Measurements from ENCODE around the gene DNAH6. TPM values are rescaled to one million over a fixed set of nuclear protein-coding genes. Genes with fewer than 3 reads are reported as not detected.

DNAH6 gene
- total RNA-seq, 1 experiment from 2014 or later = 0.39 TPM

DNA sequence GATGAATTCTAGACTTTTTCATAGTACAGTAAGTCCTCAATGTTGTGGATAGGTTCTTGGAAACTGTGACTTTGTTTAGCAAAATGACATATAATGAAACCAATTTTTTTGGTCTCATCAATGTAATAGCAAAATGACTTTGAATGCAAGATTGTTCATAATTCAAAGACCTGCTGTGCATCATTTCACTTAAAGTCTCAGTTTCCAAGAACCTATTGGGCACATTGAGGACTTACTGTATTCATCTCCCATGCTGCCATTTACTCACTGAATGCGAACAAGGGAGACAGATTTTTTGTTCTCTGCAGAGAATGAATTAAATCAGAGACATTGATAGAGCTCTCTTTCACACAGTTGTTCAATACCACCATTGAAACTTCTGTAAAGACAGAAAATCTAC lies 211.0 kb downstream of the DNAH6 start (continued):
- TF ChIP-seq ZNF416 (CRISPR knock-in tag; IDR thresholded peaks at IDR 0.05) (no peak), CREB1 (CRISPR knock-in tag; IDR thresholded peaks at IDR 0.05) (no peak), ZNF317 (CRISPR knock-in tag; IDR thresholded peaks at IDR 0.05; ENCODE audit: borderline replicate concordance, low read depth) (no peak)
- TF ChIP-seq, protein P1, sequence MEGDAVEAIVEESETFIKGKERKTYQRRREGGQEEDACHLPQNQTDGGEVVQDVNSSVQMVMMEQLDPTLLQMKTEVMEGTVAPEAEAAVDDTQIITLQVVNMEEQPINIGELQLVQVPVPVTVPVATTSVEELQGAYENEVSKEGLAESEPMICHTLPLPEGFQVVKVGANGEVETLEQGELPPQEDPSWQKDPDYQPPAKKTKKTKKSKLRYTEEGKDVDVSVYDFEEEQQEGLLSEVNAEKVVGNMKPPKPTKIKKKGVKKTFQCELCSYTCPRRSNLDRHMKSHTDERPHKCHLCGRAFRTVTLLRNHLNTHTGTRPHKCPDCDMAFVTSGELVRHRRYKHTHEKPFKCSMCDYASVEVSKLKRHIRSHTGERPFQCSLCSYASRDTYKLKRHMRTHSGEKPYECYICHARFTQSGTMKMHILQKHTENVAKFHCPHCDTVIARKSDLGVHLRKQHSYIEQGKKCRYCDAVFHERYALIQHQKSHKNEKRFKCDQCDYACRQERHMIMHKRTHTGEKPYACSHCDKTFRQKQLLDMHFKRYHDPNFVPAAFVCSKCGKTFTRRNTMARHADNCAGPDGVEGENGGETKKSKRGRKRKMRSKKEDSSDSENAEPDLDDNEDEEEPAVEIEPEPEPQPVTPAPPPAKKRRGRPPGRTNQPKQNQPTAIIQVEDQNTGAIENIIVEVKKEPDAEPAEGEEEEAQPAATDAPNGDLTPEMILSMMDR (IDR thresholded peaks at IDR 0.05) = no peak

DNA sequence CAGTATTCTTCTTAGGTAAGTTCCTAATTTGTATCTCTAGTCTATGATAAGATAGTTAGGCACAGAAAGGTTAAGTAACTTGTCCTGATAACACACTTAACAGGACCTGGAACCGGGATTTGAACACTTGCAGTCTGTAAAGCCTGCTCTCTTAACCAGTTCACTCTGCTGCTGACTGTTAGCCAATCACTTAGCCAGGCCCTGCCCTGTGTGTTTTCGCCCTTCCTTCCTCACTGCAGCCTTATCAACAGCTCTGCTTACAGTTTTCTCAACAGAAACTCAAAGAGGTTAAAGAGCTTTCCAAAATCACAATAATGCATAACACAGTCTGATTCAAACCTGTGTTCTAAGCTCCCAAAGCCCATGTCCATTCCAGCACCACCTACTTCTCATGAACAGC lies 212.9 kb downstream of the DNAH6 start:
- Mint-ChIP-seq H3K4me3 (no peak overlapping the region), H3K36me3 (no peaks in the 10 kb centered on the region), H3K27ac (no peak overlapping the region), H3K27me3 (ENCODE audit: low read depth) (no peaks in the 10 kb centered on the region; the same call in 1 of the 2 replicates), H3K4me1 (no peaks in the 10 kb centered on the region), H3K9me3 (no peaks in the 10 kb centered on the region)
- no peak for DNase-seq (ENCODE audit: low spot score)
- CTCF ChIA-PET = no interaction called here
- no peak for TF ChIP-seq ZNF396 (CRISPR knock-in tag; IDR thresholded peaks at IDR 0.05; ENCODE audit: borderline replicate concordance)
- TF ChIP-seq, protein P2, sequence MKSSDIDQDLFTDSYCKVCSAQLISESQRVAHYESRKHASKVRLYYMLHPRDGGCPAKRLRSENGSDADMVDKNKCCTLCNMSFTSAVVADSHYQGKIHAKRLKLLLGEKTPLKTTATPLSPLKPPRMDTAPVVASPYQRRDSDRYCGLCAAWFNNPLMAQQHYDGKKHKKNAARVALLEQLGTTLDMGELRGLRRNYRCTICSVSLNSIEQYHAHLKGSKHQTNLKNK (CRISPR knock-in tag; IDR thresholded peaks at IDR 0.05) = no peak
- TF ChIP-seq, protein P3, sequence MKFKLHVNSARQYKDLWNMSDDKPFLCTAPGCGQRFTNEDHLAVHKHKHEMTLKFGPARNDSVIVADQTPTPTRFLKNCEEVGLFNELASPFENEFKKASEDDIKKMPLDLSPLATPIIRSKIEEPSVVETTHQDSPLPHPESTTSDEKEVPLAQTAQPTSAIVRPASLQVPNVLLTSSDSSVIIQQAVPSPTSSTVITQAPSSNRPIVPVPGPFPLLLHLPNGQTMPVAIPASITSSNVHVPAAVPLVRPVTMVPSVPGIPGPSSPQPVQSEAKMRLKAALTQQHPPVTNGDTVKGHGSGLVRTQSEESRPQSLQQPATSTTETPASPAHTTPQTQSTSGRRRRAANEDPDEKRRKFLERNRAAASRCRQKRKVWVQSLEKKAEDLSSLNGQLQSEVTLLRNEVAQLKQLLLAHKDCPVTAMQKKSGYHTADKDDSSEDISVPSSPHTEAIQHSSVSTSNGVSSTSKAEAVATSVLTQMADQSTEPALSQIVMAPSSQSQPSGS (CRISPR knock-in tag; IDR thresholded peaks at IDR 0.05; ENCODE audit: borderline replicate concordance, low read depth) = no peak
- POLR2A ChIA-PET = interaction anchor here (0.5 kb wide), 1 partner anchor 70 kb away, joined by 3 read pairs; no protein-coding TSS in a partner anchor
- ATAC-seq = no peak

DNA sequence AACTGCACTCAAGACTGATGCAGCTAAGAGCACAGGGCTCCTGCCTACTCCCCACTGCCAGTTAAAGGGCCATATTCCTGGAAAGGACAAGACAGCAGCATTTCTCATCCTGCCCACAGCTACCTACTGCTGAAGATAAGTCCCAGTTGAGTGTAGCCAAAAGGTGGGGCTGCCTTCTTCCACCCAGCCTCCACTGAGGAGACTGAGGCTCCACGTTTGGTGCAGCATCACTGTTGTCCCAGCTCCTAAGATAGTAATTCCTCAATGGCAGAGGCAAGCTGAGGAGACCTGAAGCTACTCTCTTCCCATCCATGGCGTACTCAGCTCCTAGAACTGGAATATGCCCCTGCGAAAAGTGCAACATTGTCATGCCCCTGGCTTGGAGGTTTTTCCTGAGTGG lies 214.9 kb downstream of the DNAH6 start:
- TF ChIP-seq, protein P4, sequence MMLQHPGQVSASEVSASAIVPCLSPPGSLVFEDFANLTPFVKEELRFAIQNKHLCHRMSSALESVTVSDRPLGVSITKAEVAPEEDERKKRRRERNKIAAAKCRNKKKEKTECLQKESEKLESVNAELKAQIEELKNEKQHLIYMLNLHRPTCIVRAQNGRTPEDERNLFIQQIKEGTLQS (CRISPR knock-in tag; conservative IDR thresholded peaks at IDR 0.05) = no peak
- no peak for TF ChIP-seq GTF2I (CRISPR knock-in tag; conservative IDR thresholded peaks at IDR 0.05)
- TF ChIP-seq TEAD1 (CRISPR knock-in tag; IDR thresholded peaks at IDR 0.05) = no peak
- TF ChIP-seq PRRX2 (CRISPR knock-in tag; IDR thresholded peaks at IDR 0.05) = no peak
- TF ChIP-seq NFATC4 (CRISPR knock-in tag; IDR thresholded peaks at IDR 0.05) = no peak
- TF ChIP-seq KAT7 (CRISPR knock-in tag; IDR thresholded peaks at IDR 0.05; ENCODE audit: borderline replicate concordance) = no peak
- no peak for TF ChIP-seq ATF1 (CRISPR knock-in tag; IDR thresholded peaks at IDR 0.05)
- TF ChIP-seq SMAD4 (CRISPR knock-in tag; IDR thresholded peaks at IDR 0.05) = no peak
- H3K36me3 Mint-ChIP-seq = no peaks in the 10 kb centered on the region
- H3K4me1 Mint-ChIP-seq = no peaks in the 10 kb centered on the region
- H3K27me3 Mint-ChIP-seq (ENCODE audit: low read depth) = no peaks in the 10 kb centered on the region; the same call in 1 of the 2 replicates
- CTCF ChIA-PET = interaction anchor here (1.1 to 3.2 kb wide), 2 partner anchors 10 to 127 kb away, joined by 3 to 22 read pairs; no protein-coding TSS in a partner anchor
- DNase-seq (ENCODE audit: low spot score) (no peak), ATAC-seq (no peak)
- H3K27ac Mint-ChIP-seq = no peak overlapping the region
- no peak overlapping the region for H3K4me3 Mint-ChIP-seq
- POLR2A ChIA-PET = no interaction called here
- H3K9me3 Mint-ChIP-seq = no peaks in the 10 kb centered on the region

DNA sequence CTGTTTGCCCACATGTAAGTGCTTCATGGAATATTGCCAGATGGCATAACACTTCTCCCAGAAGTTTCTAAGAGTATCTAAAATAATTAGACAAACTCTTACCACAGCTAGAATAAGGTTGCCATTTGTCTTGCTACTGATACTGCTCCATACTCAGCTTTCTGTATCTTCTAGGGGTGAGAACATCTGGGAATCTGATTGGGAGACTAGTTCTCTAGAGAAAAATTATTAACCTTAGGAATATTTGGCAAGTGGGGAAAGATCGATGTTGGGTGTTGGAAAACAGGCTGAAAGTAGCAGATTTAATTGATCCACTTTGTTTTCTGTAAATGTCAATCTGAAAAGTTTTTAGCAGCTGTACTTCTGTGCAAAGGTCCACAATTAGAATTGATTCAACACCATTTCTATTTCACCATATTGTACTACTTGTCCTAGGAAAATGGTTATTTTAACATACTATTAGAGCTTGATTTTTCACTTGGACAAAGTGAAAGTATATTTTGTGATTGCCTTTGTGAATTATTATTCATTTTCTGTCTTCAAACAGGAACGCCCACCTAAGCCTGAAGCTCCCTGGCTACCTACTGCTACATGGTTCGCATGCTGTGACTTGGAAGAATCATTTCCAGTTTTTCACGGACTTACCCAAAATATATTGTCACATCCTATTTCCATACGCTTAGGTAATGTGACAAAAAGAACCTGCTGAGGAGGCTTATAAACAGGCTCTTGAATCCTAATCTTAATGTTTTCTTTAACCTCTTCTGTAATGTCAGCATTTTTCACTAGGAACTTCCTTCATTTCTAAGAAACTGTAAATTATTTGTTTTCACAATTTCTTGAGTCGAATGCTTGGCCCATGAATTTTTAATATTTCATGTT lies 216.8 kb downstream of the DNAH6 start:
- peaks cover 6% of the 10 kb centered on the region for H3K27me3 Mint-ChIP-seq (ENCODE audit: low read depth)
- no peaks in the 10 kb centered on the region for H3K4me1 Mint-ChIP-seq
- ChIA-PET CTCF (interaction anchor here (1.1 to 3.2 kb wide), 2 partner anchors 8 to 149 kb away, joined by 3 to 22 read pairs; no protein-coding TSS in a partner anchor), POLR2A (no interaction called here)
- peaks cover 12% of the 10 kb centered on the region for H3K9me3 Mint-ChIP-seq
- no peak for ATAC-seq
- H3K36me3 Mint-ChIP-seq = no peaks in the 10 kb centered on the region
- DNase-seq (ENCODE audit: low spot score) = no peak
- H3K27ac Mint-ChIP-seq = no peak overlapping the region
- no peak overlapping the region for H3K4me3 Mint-ChIP-seq
- TF ChIP-seq GRHL2 (CRISPR knock-in tag; IDR thresholded peaks at IDR 0.05; ENCODE audit: insufficient replicate concordance, severe bottlenecking) = no peak
- TF ChIP-seq, protein P5, sequence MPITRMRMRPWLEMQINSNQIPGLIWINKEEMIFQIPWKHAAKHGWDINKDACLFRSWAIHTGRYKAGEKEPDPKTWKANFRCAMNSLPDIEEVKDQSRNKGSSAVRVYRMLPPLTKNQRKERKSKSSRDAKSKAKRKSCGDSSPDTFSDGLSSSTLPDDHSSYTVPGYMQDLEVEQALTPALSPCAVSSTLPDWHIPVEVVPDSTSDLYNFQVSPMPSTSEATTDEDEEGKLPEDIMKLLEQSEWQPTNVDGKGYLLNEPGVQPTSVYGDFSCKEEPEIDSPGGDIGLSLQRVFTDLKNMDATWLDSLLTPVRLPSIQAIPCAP (CRISPR knock-in tag; IDR thresholded peaks at IDR 0.05) = no peak
- TF ChIP-seq, protein P6, sequence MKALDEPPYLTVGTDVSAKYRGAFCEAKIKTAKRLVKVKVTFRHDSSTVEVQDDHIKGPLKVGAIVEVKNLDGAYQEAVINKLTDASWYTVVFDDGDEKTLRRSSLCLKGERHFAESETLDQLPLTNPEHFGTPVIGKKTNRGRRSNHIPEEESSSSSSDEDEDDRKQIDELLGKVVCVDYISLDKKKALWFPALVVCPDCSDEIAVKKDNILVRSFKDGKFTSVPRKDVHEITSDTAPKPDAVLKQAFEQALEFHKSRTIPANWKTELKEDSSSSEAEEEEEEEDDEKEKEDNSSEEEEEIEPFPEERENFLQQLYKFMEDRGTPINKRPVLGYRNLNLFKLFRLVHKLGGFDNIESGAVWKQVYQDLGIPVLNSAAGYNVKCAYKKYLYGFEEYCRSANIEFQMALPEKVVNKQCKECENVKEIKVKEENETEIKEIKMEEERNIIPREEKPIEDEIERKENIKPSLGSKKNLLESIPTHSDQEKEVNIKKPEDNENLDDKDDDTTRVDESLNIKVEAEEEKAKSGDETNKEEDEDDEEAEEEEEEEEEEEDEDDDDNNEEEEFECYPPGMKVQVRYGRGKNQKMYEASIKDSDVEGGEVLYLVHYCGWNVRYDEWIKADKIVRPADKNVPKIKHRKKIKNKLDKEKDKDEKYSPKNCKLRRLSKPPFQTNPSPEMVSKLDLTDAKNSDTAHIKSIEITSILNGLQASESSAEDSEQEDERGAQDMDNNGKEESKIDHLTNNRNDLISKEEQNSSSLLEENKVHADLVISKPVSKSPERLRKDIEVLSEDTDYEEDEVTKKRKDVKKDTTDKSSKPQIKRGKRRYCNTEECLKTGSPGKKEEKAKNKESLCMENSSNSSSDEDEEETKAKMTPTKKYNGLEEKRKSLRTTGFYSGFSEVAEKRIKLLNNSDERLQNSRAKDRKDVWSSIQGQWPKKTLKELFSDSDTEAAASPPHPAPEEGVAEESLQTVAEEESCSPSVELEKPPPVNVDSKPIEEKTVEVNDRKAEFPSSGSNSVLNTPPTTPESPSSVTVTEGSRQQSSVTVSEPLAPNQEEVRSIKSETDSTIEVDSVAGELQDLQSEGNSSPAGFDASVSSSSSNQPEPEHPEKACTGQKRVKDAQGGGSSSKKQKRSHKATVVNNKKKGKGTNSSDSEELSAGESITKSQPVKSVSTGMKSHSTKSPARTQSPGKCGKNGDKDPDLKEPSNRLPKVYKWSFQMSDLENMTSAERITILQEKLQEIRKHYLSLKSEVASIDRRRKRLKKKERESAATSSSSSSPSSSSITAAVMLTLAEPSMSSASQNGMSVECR (CRISPR knock-in tag; IDR thresholded peaks at IDR 0.05; ENCODE audit: borderline replicate concordance) = no peak
- no peak for TF ChIP-seq JUN (CRISPR knock-in tag; IDR thresholded peaks at IDR 0.05)

All from WTC11 (cell line).